Heart right ventricle (tissue), 16 donors: ENCODE measurements around the gene KCNJ6. TPM values are rescaled to one million over a fixed set of nuclear protein-coding genes. Genes with fewer than 3 reads are reported as not detected.

Source experiments
- ATAC-seq, 8 donors: fragments of 200-7000 bp; cut with Tn5 transposase; one replicate each; pipeline ENCODE4 v1.9.1; 2020; ENCODE audit warnings: mild to moderate bottlenecking in 8 of 8, moderate library complexity in 8 of 8, moderate number of reproducible peaks in 1 of 8
- DNase-seq, 2 donors: peaks; one replicate each; pipeline ENCODE4 v3.0.0-alpha.2; 2020
- H3K27ac ChIP-seq, 10 donors: fragments of 200-600 bp; sonication (generic) in 2 of 10; one replicate each; pipeline versions ENCODE4 v1.5.0 to v1.8.0; 2020 to 2022; ENCODE audit warnings: mild to moderate bottlenecking in 3 of 10
- H3K27me3 ChIP-seq, 7 donors: fragments of 200-600 bp; one replicate each; pipeline ENCODE4 v1.8.0; 2021 to 2022; ENCODE audit warnings: mild to moderate bottlenecking in 2 of 7
- H3K36me3 ChIP-seq, 9 donors: fragments of 200-600 bp; sonication (generic) in 1 of 9; one replicate each; pipeline versions ENCODE4 v1.5.0 to v1.8.0; 2020 to 2022; ENCODE audit warnings: mild to moderate bottlenecking in 2 of 9
- H3K4me1 ChIP-seq, 9 donors: fragments of 200-600 bp; sonication (generic) in 1 of 9; one replicate each; pipeline versions ENCODE4 v1.5.0 to v1.8.0; 2020 to 2022; ENCODE audit warnings: mild to moderate bottlenecking in 4 of 9
- H3K4me3 ChIP-seq, 10 donors: fragments of 200-600 bp; sonication (generic) in 2 of 10; one replicate each; pipeline versions ENCODE4 v1.5.0 to v1.8.0; 2020 to 2022; ENCODE audit warnings: mild to moderate bottlenecking in 7 of 10, moderate library complexity in 2 of 10
- H3K9me3 ChIP-seq, 11 donors: fragments of 200-600 bp in 10 of 11; sonication (generic) in 2 of 11; one replicate each; pipeline versions ENCODE4 v1.5.0 to v1.8.0; 2013 to 2022; ENCODE audit warnings: mild to moderate bottlenecking in 2 of 11, control low read depth in 1 of 11, moderate library complexity in 1 of 11
- WGBS, 2 donors: extraction: QIAGEN DNeasy Blood & Tissue Kit; methylation state at CpG; one replicate each; pipeline ENCODE4 v1.1.7; 2013; ENCODE audit warnings: inconsistent platforms in 1 of 2; 5-methylcytosine and 5-hydroxymethylcytosine counted together
- intact Hi-C, 10 donors: fragments of 100-400 bp; cut with DNase I; formaldehyde crosslinking; loops; one replicate each; pipeline versions ENCODE4 v1.11.1 to v1.14.2; 2022
- long read RNA-seq, 3 donors: library from polyadenylated mRNA; unstranded; transcript quantifications; one replicate each; pipeline ENCODE4 v2.0.0, GENCODE V29; 2020 to 2021
- polyA plus RNA-seq, 2 donors: library from polyadenylated mRNA; stranded (reverse); fragments of 200-250 nt; gene quantifications; one replicate each; pipeline ENCODE4 v1.2.3, GENCODE V29; 2013
- total RNA-seq, 10 donors: library from RNA; stranded (reverse); fragmentation: NEBNext Ultra II Directional in 3 of 10; extraction: Animal tissue kit (Norgen Biotek cat#: 25700) in 3 of 10; gene quantifications; one replicate each; pipeline versions ENCODE4 v1.2.1 to v1.2.4, GENCODE V29; 2021 to 2023
- TF ChIP-seq, protein P1 (sequence below), 9 donors: fragments of 200-600 bp; sonication (generic) in 2 of 9; IDR thresholded peaks; one replicate each; pipeline versions ENCODE4 v1.5.0 to v1.8.0; 2021 to 2022; ENCODE audit warnings: antibody characterized with exemption in 9 of 9, mild to moderate bottlenecking in 5 of 9, moderate library complexity in 1 of 9
- donor health status: Arrhythmogenic right ventricular cardiomyopathy.
- donor health status: ischemic (EF 13 %, LVEDD 7.1; RV severe dilation, severe dysfunction).
- donor health status: healthy with polysubstance abuse.
- donor health status: DM: no; HTN: yes; CAD: no.
- donor health status: DM: no; HTN: no; CAD: no.
- donor health status: ischemic (EF 25% LVEDD 6.9; RV normal size, moderate dysfunction).
- donor health status: ischemic (EF 25% LVEDD 5.7; RV mildly dilated, moderate dysfunction).
- donor health status: healthy.
- donor health status: DM: yes; HTN: yes; CAD: no.
- donor health status: Ischemic cardiomyopathy.
- donor health status: ischemic (EF 35%, LVEDD 5.7; RV mildly dilated, moderate dysfunction).
- donor health status: nonischemic (EF 11% LVEDD 7.7; RV severe dilation, severe dysfunction).
- donor health status: DM: yes; HTN: yes; CAD: no.
- donor health status: PGD.
- donor health status: ischemic (EF 29% LVEDD 5.4; RV normal size, mild dysfunction).
- donor health status: nonischemic (EF 23%, LVEDD 6.1; RV moderate dilation, normal function).

KCNJ6 gene, protein sequence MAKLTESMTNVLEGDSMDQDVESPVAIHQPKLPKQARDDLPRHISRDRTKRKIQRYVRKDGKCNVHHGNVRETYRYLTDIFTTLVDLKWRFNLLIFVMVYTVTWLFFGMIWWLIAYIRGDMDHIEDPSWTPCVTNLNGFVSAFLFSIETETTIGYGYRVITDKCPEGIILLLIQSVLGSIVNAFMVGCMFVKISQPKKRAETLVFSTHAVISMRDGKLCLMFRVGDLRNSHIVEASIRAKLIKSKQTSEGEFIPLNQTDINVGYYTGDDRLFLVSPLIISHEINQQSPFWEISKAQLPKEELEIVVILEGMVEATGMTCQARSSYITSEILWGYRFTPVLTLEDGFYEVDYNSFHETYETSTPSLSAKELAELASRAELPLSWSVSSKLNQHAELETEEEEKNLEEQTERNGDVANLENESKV
- total RNA-seq (not detected), polyA plus RNA-seq (not detected)
- long read RNA-seq, donor 1, partial matches to known transcripts, result 0 of 1 reads
- long read RNA-seq, donor 1, other reads (novel, unspliced or antisense), result 1 of 1 reads
- long read RNA-seq, donor 2, result 0 reads
- long read RNA-seq, donor 3, partial matches to known transcripts, result 0 of 9 reads
- long read RNA-seq, donor 3, other reads (novel, unspliced or antisense), result 9 of 9 reads

DNA sequence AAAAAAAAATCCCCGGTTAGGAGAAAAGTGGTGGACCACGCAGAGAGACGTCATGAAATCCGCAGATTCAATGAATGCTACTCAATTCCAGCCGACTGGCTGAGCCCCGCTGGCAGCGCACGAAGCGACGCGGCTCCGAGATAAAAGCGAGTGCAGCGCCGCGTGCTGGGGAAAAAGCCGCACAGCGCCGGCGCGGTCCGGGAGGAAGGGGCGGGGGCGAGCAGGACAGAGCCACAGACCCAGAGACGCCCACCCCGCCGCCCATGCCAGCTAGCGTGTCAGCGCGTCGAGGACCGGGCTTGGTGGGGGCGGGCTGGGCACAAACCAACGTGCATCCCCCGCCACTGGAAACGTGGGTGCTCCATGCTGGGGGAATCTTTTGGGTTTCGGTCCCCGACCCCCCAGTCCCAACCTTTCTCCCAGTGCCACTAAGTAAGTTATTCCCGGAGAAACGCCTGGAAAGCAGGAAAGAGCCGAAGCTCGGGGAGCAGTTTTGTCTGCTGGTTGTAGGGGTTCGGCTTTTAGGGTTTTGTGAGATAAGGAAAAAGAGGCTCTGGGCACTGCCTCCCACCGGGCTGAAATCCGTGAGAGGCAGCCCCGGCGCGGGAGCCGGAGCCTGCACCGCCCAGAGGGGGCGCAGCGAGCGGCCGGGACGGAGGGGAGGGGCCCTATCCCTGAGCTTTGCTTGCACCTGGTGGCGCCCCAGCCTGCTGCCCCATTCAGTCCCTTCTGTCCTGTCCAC lies at the start of gene KCNJ6:
KCNJ6 (minus strand) TSS at position 148 of the 742 bp plus-strand sequence. CDS start 75,775 bp downstream, outside the sequence.
- DNase-seq (no peak), ATAC-seq (peak in 6 of 8 donors; percentile 61 to 73 (median 64))
- TF ChIP-seq, protein P1, sequence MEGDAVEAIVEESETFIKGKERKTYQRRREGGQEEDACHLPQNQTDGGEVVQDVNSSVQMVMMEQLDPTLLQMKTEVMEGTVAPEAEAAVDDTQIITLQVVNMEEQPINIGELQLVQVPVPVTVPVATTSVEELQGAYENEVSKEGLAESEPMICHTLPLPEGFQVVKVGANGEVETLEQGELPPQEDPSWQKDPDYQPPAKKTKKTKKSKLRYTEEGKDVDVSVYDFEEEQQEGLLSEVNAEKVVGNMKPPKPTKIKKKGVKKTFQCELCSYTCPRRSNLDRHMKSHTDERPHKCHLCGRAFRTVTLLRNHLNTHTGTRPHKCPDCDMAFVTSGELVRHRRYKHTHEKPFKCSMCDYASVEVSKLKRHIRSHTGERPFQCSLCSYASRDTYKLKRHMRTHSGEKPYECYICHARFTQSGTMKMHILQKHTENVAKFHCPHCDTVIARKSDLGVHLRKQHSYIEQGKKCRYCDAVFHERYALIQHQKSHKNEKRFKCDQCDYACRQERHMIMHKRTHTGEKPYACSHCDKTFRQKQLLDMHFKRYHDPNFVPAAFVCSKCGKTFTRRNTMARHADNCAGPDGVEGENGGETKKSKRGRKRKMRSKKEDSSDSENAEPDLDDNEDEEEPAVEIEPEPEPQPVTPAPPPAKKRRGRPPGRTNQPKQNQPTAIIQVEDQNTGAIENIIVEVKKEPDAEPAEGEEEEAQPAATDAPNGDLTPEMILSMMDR (IDR thresholded peaks at IDR 0.05), result peak in 8 of 9 donors; percentile 26 to 59 (median 56)
- Histone ChIP-seq H3K4me3 (peak within 1 kb of the TSS; percentile 3 to 36 (median 28)), H3K27me3 (peaks cover 18 to 81% (median 68%) of the 10 kb centered on the region in 7 donors), H3K4me1 (peaks cover 8 to 21% (median 15%) of the 10 kb centered on the region in 9 donors), H3K27ac (no peak within 1 kb of the TSS), H3K36me3 (no peaks in the 10 kb centered on the region), H3K9me3 (peaks cover 0 to 4% (median 0%) of the 10 kb centered on the region in 11 donors)
- intact Hi-C loops, result loop anchor here in 8 of 10 donors (5.0 to 10.0 kb wide), 3 partner anchors 202 to 219 kb away; no protein-coding TSS in a partner anchor
- 2% methylated on average over 54 to 56 of the region's 56 CpGs for WGBS, 2 donors

DNA sequence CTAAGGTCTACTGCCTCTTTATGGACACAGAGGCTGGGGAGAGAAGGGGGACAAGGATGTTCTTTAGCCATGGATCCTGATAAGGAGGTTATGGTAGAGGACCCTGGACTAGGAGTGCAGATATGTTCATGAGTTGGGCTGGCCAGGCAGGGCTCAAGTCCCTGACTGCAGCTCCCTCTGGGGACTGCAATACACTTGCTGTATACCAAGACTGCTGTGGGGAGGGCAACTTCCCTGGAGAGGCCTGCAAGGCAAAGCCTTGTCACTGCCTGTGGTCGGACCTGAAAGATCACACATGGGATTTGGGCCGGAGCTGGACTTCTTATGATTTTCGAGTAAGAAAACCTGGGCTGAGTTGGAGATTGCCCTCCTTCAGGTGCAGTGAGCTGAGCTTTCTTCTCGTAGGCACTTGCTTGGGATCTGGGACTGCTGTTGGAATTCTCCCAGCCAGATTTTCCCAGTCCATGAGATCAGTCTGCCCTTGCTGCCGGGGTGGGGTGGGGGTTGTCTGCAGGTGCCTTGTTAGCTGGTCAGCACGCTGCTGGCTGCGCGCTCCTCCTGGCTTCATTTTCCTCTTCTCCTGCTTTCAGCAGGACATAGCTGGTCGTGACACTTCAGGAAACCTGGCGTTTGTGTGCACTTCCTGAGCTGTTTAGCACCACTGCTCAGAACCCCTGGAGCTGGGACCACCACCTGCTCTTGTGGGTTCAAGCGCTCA lies 49.0 kb upstream of the KCNJ6 start:
- ATAC-seq, result no peak
- H3K4me3 ChIP-seq, result no peak overlapping the region
- no peaks in the 10 kb centered on the region for H3K36me3 ChIP-seq
- intact Hi-C loops, result no loop called here
- 68 to 80% methylated on average over 11 of the region's 11 CpGs for WGBS, 2 donors
- H3K9me3 ChIP-seq, result no peaks in the 10 kb centered on the region
- DNase-seq, result no peak
- H3K27me3 ChIP-seq, result peaks cover 0 to 22% (median 7%) of the 10 kb centered on the region in 7 donors
- no peak overlapping the region for H3K27ac ChIP-seq
- no peaks in the 10 kb centered on the region for H3K4me1 ChIP-seq
- TF ChIP-seq, protein P1 (IDR thresholded peaks at IDR 0.05), result no peak

DNA sequence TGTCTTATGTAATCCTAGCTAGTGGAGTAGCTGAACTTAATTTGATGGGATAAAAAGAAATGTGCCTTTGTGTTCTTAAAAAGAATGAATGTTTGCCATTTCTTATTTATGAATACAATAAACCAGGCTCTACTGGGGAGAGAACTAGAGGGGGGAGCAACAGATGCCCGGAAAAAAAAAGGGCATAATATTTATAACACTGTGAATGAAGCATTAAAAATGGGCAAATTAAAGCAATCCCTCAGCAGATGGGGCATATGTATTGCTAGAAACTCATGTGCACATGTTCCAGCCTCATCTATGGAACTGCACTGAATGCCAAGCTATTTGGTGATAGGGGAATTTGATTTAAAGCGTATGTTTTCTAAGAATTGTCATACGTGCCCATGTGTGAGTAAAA lies 42.3 kb upstream of the KCNJ6 start:
- Histone ChIP-seq H3K9me3 (no peaks in the 10 kb centered on the region), H3K36me3 (no peaks in the 10 kb centered on the region), H3K27me3 (peaks cover 0 to 47% (median 4%) of the 10 kb centered on the region in 7 donors), H3K4me3 (no peak overlapping the region), H3K27ac (no peak overlapping the region), H3K4me1 (no peaks in the 10 kb centered on the region)
- no peak for DNase-seq
- intact Hi-C loops, result no loop called here
- 69 to 91% methylated on average over 3 of the region's 3 CpGs for WGBS, 2 donors
- TF ChIP-seq, protein P1 (IDR thresholded peaks at IDR 0.05), result no peak
- no peak for ATAC-seq
